ENCODE results near the gene BLVRB.
"Not testable (repeated sequence)": the region's sequence is repeated elsewhere in the genome, so short reads cannot be mapped to it uniquely, and the experiment has no call there.

DNA sequence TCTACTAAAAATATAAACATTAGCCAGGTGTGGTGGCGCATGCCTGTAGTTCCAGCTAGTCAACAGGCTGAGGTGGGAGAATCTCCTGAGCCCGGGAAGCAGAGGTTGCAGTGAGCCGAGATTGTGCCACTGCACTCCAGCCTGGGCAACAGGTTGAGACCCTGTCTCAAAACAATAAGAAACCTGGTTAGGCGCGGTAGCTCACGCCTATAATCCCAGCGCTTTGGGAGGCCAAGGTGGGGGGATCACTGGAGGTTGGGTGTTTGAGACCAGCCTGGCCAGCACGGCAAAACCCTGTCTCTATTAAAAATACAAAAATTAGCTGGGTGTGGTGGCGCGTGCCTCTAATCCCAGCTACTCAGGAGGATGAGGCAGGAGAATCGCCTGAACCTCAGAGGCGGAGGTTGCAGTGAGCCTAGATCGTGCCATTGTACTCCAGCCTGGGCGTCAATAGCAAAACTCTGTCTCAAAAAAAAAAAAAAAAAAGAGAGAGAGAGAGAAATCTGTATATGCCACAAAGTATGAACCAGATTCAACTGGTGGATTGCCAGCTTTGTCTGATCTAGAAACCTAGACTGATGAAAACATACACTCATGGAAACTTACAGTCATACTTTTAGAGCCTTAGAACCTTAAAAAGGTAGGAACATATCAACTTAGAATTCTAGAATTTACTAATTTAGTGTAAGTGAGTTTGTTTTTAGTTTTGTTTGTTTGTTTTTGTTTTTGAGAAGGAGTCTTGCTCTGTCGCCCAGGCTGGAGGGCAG lies 10.5 kb upstream of the BLVRB start:
- TF ChIP-seq, protein P1, sequence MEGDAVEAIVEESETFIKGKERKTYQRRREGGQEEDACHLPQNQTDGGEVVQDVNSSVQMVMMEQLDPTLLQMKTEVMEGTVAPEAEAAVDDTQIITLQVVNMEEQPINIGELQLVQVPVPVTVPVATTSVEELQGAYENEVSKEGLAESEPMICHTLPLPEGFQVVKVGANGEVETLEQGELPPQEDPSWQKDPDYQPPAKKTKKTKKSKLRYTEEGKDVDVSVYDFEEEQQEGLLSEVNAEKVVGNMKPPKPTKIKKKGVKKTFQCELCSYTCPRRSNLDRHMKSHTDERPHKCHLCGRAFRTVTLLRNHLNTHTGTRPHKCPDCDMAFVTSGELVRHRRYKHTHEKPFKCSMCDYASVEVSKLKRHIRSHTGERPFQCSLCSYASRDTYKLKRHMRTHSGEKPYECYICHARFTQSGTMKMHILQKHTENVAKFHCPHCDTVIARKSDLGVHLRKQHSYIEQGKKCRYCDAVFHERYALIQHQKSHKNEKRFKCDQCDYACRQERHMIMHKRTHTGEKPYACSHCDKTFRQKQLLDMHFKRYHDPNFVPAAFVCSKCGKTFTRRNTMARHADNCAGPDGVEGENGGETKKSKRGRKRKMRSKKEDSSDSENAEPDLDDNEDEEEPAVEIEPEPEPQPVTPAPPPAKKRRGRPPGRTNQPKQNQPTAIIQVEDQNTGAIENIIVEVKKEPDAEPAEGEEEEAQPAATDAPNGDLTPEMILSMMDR (IDR thresholded peaks at IDR 0.05), result not testable (repeated sequence)
- not testable (repeated sequence) for TF ChIP-seq POLR2A (IDR thresholded peaks at IDR 0.05)
